Measurements from ENCODE around the gene PIH1D2.

DNA sequence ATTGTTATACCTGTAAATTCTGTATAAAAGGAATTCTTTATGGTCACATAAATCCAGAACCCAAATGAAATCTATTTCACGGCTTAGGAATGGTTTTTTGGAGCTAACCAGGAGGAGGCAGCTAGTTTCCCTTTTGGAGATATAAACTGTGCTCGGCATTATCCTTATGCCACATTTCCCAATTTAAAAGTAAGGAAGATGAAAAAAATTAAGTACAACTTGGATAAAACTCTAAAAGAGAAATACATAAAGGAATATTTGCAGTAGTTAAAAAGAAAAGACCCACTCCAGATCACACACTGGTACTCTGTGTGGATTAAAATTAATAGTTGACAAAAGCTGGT, 30.9 kb downstream of the PIH1D2 start:
- no peak for TF ChIP-seq EP300 (IDR thresholded peaks at IDR 0.05)
- TF ChIP-seq CTCF (IDR thresholded peaks at IDR 0.05), result no peak
- TF ChIP-seq POLR2A (IDR thresholded peaks at IDR 0.05), result no peak

Measured in stomach (tissue), 4 donors.